BJ (cell line): ENCODE results near the gene CFAP20. TPM values are rescaled to one million over a fixed set of nuclear protein-coding genes. Genes with fewer than 3 reads are reported as not detected.
"Not testable (repeated sequence)": the region's sequence is repeated elsewhere in the genome, so short reads cannot be mapped to it uniquely, and the experiment has no call there.

Experiments used
- CTCF ChIA-PET: fragments of 350-600 bp; formaldehyde crosslinking; extraction: SDS; loops from one replicate; lab custom pipeline; 2021; ENCODE audit warnings: antibody characterized with exemption, inconsistent platforms; lab: Yijun Ruan, JAX
- POLR2A ChIA-PET: fragments of 300-600 bp; sonication (Branson Sonifier 250); formaldehyde crosslinking; extraction: SDS; loops from one replicate; lab custom pipeline; 2021; ENCODE audit warnings: antibody characterized with exemption; lab: Charles Lee
- DNase-seq: peaks from one replicate; pipeline ENCODE4 v3.0.0-alpha.2; 2011; ENCODE audit warnings: low read depth
- H3K27me3 ChIP-seq: 2 replicates; pipeline ENCODE4 v1.6.0; 2011; ENCODE audit warnings: low read length; ENCODE audit not compliant: control insufficient read depth, insufficient read depth
- H3K36me3 ChIP-seq: 2 replicates; pipeline ENCODE4 v1.5.1; 2011; ENCODE audit warnings: low read length; ENCODE audit not compliant: control insufficient read depth, insufficient read depth
- H3K4me3 ChIP-seq: 2 replicates; pipeline ENCODE4 v1.5.1; 2011; ENCODE audit warnings: low read depth, mild to moderate bottlenecking, control low read depth, low read length
- CTCF ChIP-seq: IDR thresholded peaks from 2 replicates; pipeline ENCODE4 v1.5.1; 2011; ENCODE audit warnings: low read depth, mild to moderate bottlenecking, control low read depth, inconsistent platforms, low read length, moderate library complexity; ENCODE audit not compliant: insufficient read depth
- polyA plus RNA-seq: library from polyadenylated mRNA; depleted of rRNA; stranded (reverse); fragments of >200 nt; gene quantifications from 2 replicates; pipeline ENCODE4 v1.2.3, GENCODE V29; 2011

Gene CFAP20
- polyA plus RNA-seq, 1 experiment: 36.6 TPM

GRCh38 chr16:58099956-58100300, 29.3 kb downstream of the CFAP20 start:
- no peaks in the 10 kb centered on the region for H3K27me3 ChIP-seq
- H3K36me3 ChIP-seq: no peaks in the 10 kb centered on the region
- ChIA-PET POLR2A (no interaction called here), CTCF (interaction anchor here (1.2 to 1.3 kb wide), 2 partner anchors 10 to 15 kb away, joined by 4 to 5 read pairs; no protein-coding TSS in a partner anchor)
- TF ChIP-seq CTCF: no peak
- H3K4me3 ChIP-seq: no peak overlapping the region
- DNase-seq: no peak

DNA sequence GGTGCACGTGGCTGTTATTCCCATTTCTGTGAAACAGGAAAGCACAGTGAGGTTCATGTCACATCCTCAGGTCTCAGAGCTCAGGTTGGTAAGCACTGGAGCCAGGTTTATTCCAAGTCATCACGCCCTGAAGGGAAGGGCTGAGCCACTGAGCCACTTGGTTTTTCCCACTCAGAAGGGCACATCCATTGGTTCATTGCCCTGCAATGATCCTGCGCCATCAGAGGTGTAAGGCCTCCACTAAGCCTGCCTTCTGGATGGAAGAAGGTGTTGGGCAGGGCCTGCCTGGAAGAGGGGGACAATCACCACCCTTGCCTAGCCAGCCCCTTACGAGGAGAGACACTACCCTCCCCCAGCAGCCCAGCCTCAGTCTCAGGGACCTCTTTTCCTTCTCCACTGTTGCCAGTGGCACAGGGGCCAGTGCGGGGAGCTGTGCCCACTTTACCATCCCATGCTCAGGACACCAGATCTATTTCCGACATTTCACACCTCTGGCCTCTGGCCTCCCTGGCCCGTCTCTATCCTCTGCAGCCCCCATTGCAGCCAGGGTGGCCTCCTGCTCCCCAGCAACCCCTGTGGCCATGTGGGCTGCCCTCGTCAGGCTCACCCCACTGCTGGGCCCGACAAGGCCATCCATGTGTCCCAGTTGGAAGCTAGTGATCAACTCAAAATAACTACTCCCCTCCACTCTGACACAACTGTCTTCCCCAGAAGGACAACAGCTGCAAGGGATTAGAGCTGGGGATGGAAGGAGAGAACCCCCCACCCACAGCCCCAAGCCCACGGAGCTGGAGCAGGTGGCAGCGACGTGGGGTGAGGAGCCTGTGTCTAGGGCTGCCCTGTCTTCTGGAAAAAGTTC, 29.9 kb downstream of the CFAP20 start:
- CTCF ChIA-PET: interaction anchor here (1.1 to 2.4 kb wide), 3 partner anchors 8 to 22 kb away, joined by 3 to 8 read pairs (median 4); no protein-coding TSS in a partner anchor

GRCh38 chr16:58098207-58099096, 30.7 kb downstream of the CFAP20 start:
- no peaks in the 10 kb centered on the region for H3K27me3 ChIP-seq
- no peak overlapping the region for H3K4me3 ChIP-seq
- CTCF ChIA-PET: interaction anchor here (1.0 to 2.4 kb wide), 8 partner anchors 9 to 71 kb away, joined by 3 to 8 read pairs (median 4); no protein-coding TSS in a partner anchor
- 0 out of 2 replicates have a peak, but pooled peaks have one; percentile 8 for TF ChIP-seq CTCF
- H3K36me3 ChIP-seq: no peaks in the 10 kb centered on the region
- peak; percentile 12 for DNase-seq
- POLR2A ChIA-PET: no interaction called here

More for the DNA sequence above, 29.9 kb downstream of the CFAP20 start:
- DNase-seq: no peak
- Histone ChIP-seq H3K36me3 (no peaks in the 10 kb centered on the region), H3K27me3 (no peaks in the 10 kb centered on the region), H3K4me3 (no peak overlapping the region)
- TF ChIP-seq CTCF: no peak
- POLR2A ChIA-PET: no interaction called here

DNA sequence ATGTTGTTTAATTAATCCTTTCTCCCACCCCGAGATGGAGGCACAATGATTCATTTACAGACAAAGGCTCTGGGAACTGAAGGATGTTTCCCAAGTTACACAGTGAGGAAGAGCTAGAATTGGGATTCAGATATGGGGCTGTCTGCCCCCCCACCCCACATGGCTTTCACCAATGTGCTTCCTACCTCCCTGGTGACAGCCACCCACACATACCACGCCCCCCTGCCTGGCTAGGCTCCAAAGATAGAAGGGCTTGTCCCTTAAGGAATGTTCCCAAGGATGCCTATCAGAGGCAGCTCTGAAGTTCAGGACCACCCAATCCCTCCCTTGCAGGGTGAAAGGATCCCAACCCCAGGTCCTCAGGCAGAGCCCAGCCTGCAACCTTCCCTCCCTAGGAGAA, 32.9 kb downstream of the CFAP20 start:
- no peaks in the 10 kb centered on the region for H3K36me3 ChIP-seq
- CTCF ChIA-PET: interaction anchor here (0.5 to 1.9 kb wide), 5 partner anchors 10 to 157 kb away, joined by 3 to 7 read pairs (median 3); no protein-coding TSS in a partner anchor
- DNase-seq: no peak
- no peaks in the 10 kb centered on the region for H3K27me3 ChIP-seq
- H3K4me3 ChIP-seq: no peak overlapping the region
- POLR2A ChIA-PET: no interaction called here
- no peak for TF ChIP-seq CTCF

DNA sequence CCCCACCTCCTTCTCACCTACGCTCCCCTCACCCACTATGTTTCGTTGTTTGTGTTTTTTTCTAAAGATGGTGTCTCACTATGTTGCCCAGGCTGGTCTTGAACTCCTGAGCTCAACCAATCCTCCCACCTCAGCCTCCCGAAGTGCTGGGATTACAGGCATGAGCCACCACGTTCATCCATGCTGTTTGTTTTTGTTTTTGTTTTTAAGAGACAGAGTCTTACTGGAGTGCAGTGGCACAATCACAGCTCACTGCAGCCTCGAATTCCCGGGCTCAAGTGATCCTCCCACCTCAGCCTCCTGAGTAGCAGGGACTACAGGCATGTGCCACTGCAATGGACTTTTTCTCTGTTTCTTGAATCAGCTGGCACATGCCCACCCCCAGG, 33.6 kb downstream of the CFAP20 start:
- H3K4me3 ChIP-seq, H3K27me3 ChIP-seq, DNase-seq, H3K36me3 ChIP-seq, POLR2A ChIA-PET: not testable (repeated sequence)
- CTCF ChIA-PET: interaction anchor here (0.5 to 1.1 kb wide), 4 partner anchors 26 to 157 kb away, joined by 3 read pairs; no protein-coding TSS in a partner anchor
